Osteoblast (primary cell): ENCODE measurements around the gene SNED1. TPM values are rescaled to one million over a fixed set of nuclear protein-coding genes. Genes with fewer than 3 reads are reported as not detected.

Experiments used
- DNase-seq: peaks from one replicate; pipeline ENCODE4 v3.0.0; 2011; ENCODE audit warnings: low spot score, mixed read lengths; ENCODE audit not compliant: insufficient read length; ENCODE audit errors: missing footprints
- H2AFZ ChIP-seq: 2 replicates; pipeline ENCODE4 v1.6.0; 2011; ENCODE audit warnings: mild to moderate bottlenecking, low read length
- H3K27ac ChIP-seq: 2 replicates; pipeline ENCODE4 v1.5.1; 2011; ENCODE audit warnings: mild to moderate bottlenecking, low read depth, low read length, moderate library complexity
- H3K27me3 ChIP-seq: 2 replicates; pipeline ENCODE4 v1.6.0; 2012; ENCODE audit warnings: mild to moderate bottlenecking, control low read depth, inconsistent platforms, low read length, moderate library complexity; ENCODE audit not compliant: insufficient read depth
- H3K36me3 ChIP-seq: 2 replicates; pipeline ENCODE4 v1.5.1; 2011; ENCODE audit warnings: mild to moderate bottlenecking, low read length, control low read depth, moderate library complexity; ENCODE audit not compliant: insufficient read depth
- H3K4me1 ChIP-seq: 2 replicates; pipeline ENCODE4 v1.5.1; 2011; ENCODE audit warnings: mild to moderate bottlenecking, low read length, control low read depth, moderate library complexity; ENCODE audit not compliant: insufficient read depth
- H3K4me2 ChIP-seq: 2 replicates; pipeline ENCODE4 v1.6.0; 2011; ENCODE audit warnings: mild to moderate bottlenecking, low read length; ENCODE audit not compliant: insufficient read depth
- H3K4me3 ChIP-seq: fragments of 200-600 bp; sonication (generic); 3 replicates; pipeline ENCODE4 v1.5.1; 2012; ENCODE audit warnings: mild to moderate bottlenecking, low read length, inconsistent platforms; ENCODE audit not compliant: insufficient read depth
- H3K79me2 ChIP-seq: 2 replicates; pipeline ENCODE4 v1.6.0; 2012; ENCODE audit warnings: mild to moderate bottlenecking, low read length, control low read depth, inconsistent platforms; ENCODE audit not compliant: insufficient read depth
- H3K9me3 ChIP-seq: 2 replicates; pipeline ENCODE4 v1.5.1; 2011; ENCODE audit warnings: low read depth, low read length, control low read depth
- H4K20me1 ChIP-seq: 2 replicates; pipeline ENCODE4 v1.6.0; 2012; ENCODE audit warnings: mild to moderate bottlenecking, low read length, control low read depth; ENCODE audit not compliant: insufficient read depth
- total RNA-seq: library from RNA; depleted of rRNA; stranded (reverse); fragments of >200 nt; gene quantifications from 2 replicates; pipeline ENCODE4 v1.2.3, GENCODE V29; 2012
- TF ChIP-seq, protein P1 (sequence below): IDR thresholded peaks from 2 replicates; pipeline ENCODE4 v1.5.1; 2011; ENCODE audit warnings: mild to moderate bottlenecking, low read depth, low read length, moderate library complexity; ENCODE audit errors: extremely low read depth

SNED1 gene
- total RNA-seq, 1 donor = 94.8 TPM

DNA sequence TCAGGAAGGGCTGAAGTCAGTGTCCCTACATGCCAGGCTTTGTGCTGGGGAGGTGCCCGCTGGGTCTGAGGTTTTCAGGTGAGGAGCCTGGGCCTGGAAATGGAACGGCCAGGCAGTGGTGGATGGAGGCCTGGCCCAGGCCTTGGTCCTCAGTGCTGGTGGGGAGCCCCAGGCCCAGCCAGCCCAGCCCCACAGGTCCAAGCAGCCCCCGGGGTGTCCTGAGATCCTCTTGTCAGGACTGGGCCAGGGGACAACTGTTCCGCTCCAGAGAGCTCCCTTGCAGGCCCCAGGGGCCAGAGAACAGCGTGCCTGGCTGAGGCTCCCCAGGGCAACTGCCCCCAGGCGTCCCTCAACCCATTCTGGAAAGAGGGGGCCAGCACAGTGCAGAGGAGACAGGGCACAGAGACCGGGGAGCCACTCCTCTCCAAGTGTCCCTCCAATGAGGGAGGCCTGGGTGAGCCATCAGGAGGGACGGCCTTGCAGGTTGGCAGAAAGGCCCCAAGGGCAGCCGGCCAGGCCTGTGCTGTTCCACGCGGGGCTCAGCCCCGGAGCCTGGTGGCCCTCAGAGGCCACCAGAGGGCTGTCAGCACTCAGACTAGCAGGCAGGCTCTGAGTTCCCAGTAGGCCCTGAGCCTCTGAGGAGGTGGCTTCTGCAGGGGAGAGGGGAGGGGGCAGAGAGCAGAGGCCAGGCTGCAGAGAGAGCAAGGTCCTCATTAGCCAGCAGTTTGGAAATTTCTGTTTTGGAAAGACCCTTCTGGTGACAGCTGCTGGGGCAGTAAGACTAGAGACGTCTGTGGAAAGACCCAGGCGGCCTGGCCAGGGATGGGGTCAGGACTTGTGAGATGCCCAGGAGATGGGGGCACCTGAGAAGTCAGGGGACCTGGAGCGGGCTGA, 29.4 kb upstream of the SNED1 start:
- Histone ChIP-seq H3K27ac (no peak overlapping the region), H3K79me2 (no peaks in the 10 kb centered on the region), H2AFZ (no peak overlapping the region), H3K4me3 (no peak overlapping the region), H4K20me1 (no peaks in the 10 kb centered on the region), H3K27me3 (peaks cover 24% of the 10 kb centered on the region), H3K4me1 (no peaks in the 10 kb centered on the region), H3K4me2 (no peak overlapping the region), H3K9me3 (no peaks in the 10 kb centered on the region), H3K36me3 (no peaks in the 10 kb centered on the region)
- no peak for DNase-seq
- TF ChIP-seq, protein P1, sequence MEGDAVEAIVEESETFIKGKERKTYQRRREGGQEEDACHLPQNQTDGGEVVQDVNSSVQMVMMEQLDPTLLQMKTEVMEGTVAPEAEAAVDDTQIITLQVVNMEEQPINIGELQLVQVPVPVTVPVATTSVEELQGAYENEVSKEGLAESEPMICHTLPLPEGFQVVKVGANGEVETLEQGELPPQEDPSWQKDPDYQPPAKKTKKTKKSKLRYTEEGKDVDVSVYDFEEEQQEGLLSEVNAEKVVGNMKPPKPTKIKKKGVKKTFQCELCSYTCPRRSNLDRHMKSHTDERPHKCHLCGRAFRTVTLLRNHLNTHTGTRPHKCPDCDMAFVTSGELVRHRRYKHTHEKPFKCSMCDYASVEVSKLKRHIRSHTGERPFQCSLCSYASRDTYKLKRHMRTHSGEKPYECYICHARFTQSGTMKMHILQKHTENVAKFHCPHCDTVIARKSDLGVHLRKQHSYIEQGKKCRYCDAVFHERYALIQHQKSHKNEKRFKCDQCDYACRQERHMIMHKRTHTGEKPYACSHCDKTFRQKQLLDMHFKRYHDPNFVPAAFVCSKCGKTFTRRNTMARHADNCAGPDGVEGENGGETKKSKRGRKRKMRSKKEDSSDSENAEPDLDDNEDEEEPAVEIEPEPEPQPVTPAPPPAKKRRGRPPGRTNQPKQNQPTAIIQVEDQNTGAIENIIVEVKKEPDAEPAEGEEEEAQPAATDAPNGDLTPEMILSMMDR = no peak

GRCh38 chr2:240970104-240970503, 28.3 kb upstream of the SNED1 start:
- H3K27me3 ChIP-seq = peaks cover 31% of the 10 kb centered on the region
- H3K36me3 ChIP-seq = no peaks in the 10 kb centered on the region
- no peaks in the 10 kb centered on the region for H3K4me1 ChIP-seq
- H3K4me2 ChIP-seq = no peak overlapping the region
- no peak for DNase-seq
- H4K20me1 ChIP-seq = no peaks in the 10 kb centered on the region
- H2AFZ ChIP-seq = no peak overlapping the region
- H3K4me3 ChIP-seq = no peak overlapping the region
- no peak overlapping the region for H3K27ac ChIP-seq
- no peaks in the 10 kb centered on the region for H3K9me3 ChIP-seq
- TF ChIP-seq, protein P1 = no peak
- no peaks in the 10 kb centered on the region for H3K79me2 ChIP-seq

- Histone ChIP-seq H3K4me3 (no peak overlapping the region), H3K27me3 (peaks cover 37% of the 10 kb centered on the region), H3K27ac (no peak overlapping the region), H3K36me3 (no peaks in the 10 kb centered on the region), H3K4me2 (no peak overlapping the region), H3K4me1 (no peaks in the 10 kb centered on the region), H3K9me3 (no peaks in the 10 kb centered on the region), H4K20me1 (no peaks in the 10 kb centered on the region), H2AFZ (no peak overlapping the region), H3K79me2 (no peaks in the 10 kb centered on the region)
- DNase-seq = no peak
- TF ChIP-seq, protein P1 = no peak
Measured at GRCh38 chr2:240970816-240971215, 27.6 kb upstream of the SNED1 start.

- Histone ChIP-seq H3K79me2 (no peaks in the 10 kb centered on the region), H3K9me3 (no peaks in the 10 kb centered on the region), H3K27ac (no peak overlapping the region), H3K4me3 (no peak overlapping the region), H3K4me1 (no peaks in the 10 kb centered on the region), H3K4me2 (no peak overlapping the region), H3K36me3 (no peaks in the 10 kb centered on the region), H3K27me3 (peaks cover 39% of the 10 kb centered on the region), H2AFZ (no peak overlapping the region), H4K20me1 (no peaks in the 10 kb centered on the region)
- TF ChIP-seq, protein P1 = no peak
- no peak for DNase-seq
Measured at GRCh38 chr2:240972201-240972600, 26.2 kb upstream of the SNED1 start.
